CD4-positive, alpha-beta T cell treated with Interleukin-6 at 100 ng/mL for 8 hours (primary cell): ENCODE data around the gene ZBTB49.

Source experiments
- DNase-seq: peaks from one replicate; pipeline ENCODE4 v3.0.0-alpha.2; 2020; ENCODE audit warnings: mixed read lengths, low spot score

Gene ZBTB49

GRCh38 chr4:4281787-4282186 is 8.3 kb upstream of the ZBTB49 start:
- no peak for DNase-seq

GRCh38 chr4:4284827-4285618 is 5.0 kb upstream of the ZBTB49 start:
- DNase-seq = no peak

- no peak for DNase-seq
Observed at GRCh38 chr4:4288098-4288497, 2.0 kb upstream of the ZBTB49 start.

- no peak for DNase-seq
Observed at GRCh38 chr4:4289055-4289454, 996 bp upstream of the ZBTB49 start.

GRCh38 chr4:4289597-4289940 is 482 bp upstream of the ZBTB49 start:
- no peak for DNase-seq

- no peak for DNase-seq
Observed at GRCh38 chr4:4293279-4293678, 3.2 kb downstream of the ZBTB49 start.

- no peak for DNase-seq
Observed at GRCh38 chr4:4296283-4296846, 6.3 kb downstream of the ZBTB49 start.

- no peak for DNase-seq
Observed at GRCh38 chr4:4299006-4299405, 9.0 kb downstream of the ZBTB49 start.

GRCh38 chr4:4302001-4302400 is 11.9 kb downstream of the ZBTB49 start:
- DNase-seq = no peak

GRCh38 chr4:4302416-4302815 is 12.4 kb downstream of the ZBTB49 start:
- no peak for DNase-seq

GRCh38 chr4:4306920-4307319 is 16.9 kb downstream of the ZBTB49 start:
- DNase-seq = no peak

GRCh38 chr4:4308800-4309441 is 18.9 kb downstream of the ZBTB49 start:
- no peak for DNase-seq

GRCh38 chr4:4311193-4311592 is 21.1 kb downstream of the ZBTB49 start:
- no peak for DNase-seq

- DNase-seq = no peak
Observed at GRCh38 chr4:4315461-4316149, 25.6 kb downstream of the ZBTB49 start.

GRCh38 chr4:4316150-4316495 is 26.1 kb downstream of the ZBTB49 start:
- DNase-seq = no peak

- DNase-seq = no peak
Observed at GRCh38 chr4:4317496-4318232, 27.6 kb downstream of the ZBTB49 start.

GRCh38 chr4:4320528-4320927 is 30.5 kb downstream of the ZBTB49 start:
- no peak for DNase-seq

- no peak for DNase-seq
Observed at GRCh38 chr4:4320951-4321714, 31.1 kb downstream of the ZBTB49 start.

GRCh38 chr4:4321951-4322688 is 32.1 kb downstream of the ZBTB49 start:
- DNase-seq = no peak

- no peak for DNase-seq
Observed at GRCh38 chr4:4323705-4324534, 33.9 kb downstream of the ZBTB49 start.
